Renal cortex interstitium (tissue), 11 donors: ENCODE results near the gene STK38. TPM values are rescaled to one million over a fixed set of nuclear protein-coding genes. Genes with fewer than 3 reads are reported as not detected.
"Not testable (repeated sequence)": the region's sequence is repeated elsewhere in the genome, so short reads cannot be mapped to it uniquely, and the experiment has no call there.

Experiments used
- DNase-seq, 11 donors: peaks; one replicate each; pipeline ENCODE4 v3.0.0-alpha.2; 2013; ENCODE audit warnings: low read depth in 9 of 11, low spot score in 4 of 11; ENCODE audit errors: extremely low read depth in 1 of 11
- polyA plus RNA-seq, 3 donors: library from polyadenylated mRNA; unstranded; fragments of 120-200 nt; gene quantifications; one replicate each; pipeline ENCODE4 v1.2.1, GENCODE V29; 2013; ENCODE audit not compliant: insufficient read length in 3 of 3

STK38 gene
- polyA plus RNA-seq, 3 donors: 48.7 to 55.4 (median 53.5) TPM

GRCh38 chr6:36460916-36461315 is 86.4 kb downstream of the STK38 start:
- no peak for DNase-seq

GRCh38 chr6:36459501-36459900 is 87.8 kb downstream of the STK38 start:
- DNase-seq: peak in 2 of 11 donors; percentile 13 to 17

- DNase-seq: no peak
These were observed 91.7 kb downstream of the STK38 start for GRCh38 chr6:36455486-36456027.

- not testable (repeated sequence) for DNase-seq
These were observed 94.4 kb downstream of the STK38 start for GRCh38 chr6:36452897-36453296.

GRCh38 chr6:36449173-36449572 is 98.1 kb downstream of the STK38 start:
- not testable (repeated sequence) for DNase-seq

GRCh38 chr6:36445621-36446020 is 101.7 kb downstream of the STK38 start:
- DNase-seq: no peak

- DNase-seq: no peak
These were observed 102.8 kb downstream of the STK38 start for GRCh38 chr6:36444470-36444869.

Other genes with a start within 250 kb of the STK38 start
- under 1 TPM; 0.10 to 0.18 (median 0.11) TPM for gene BNIP5, start 210.6 kb downstream of the STK38 start, polyA plus RNA-seq
- under 1 TPM in 2 of 3 donors, not detected in 1; 0.10 to 0.44 TPM for gene ETV7, start 159.8 kb downstream of the STK38 start, polyA plus RNA-seq
- gene PXT1, start 104.6 kb downstream of the STK38 start, polyA plus RNA-seq: not detected
- gene KCTD20, start 104.5 kb downstream of the STK38 start, polyA plus RNA-seq: 10 to 100 TPM; 49.2 to 61.4 (median 51.6) TPM
- gene SRSF3, start 46.9 kb upstream of the STK38 start, polyA plus RNA-seq: 100 to 1,000 TPM; 504 to 636 (median 603) TPM
- gene CDKN1A, start 131.2 kb upstream of the STK38 start, polyA plus RNA-seq: 10 to 100 TPM in 2 of 3 donors, 1 to 10 TPM in 1; 8.4 to 12.9 (median 10.2) TPM
- under 1 TPM; 0.06 to 0.08 (median 0.06) TPM for gene RAB44, start 150.3 kb upstream of the STK38 start, polyA plus RNA-seq